ENCODE results near the gene CD28. TPM values are rescaled to one million over a fixed set of nuclear protein-coding genes. Genes with fewer than 3 reads are reported as not detected.
"Not testable (repeated sequence)": the region's sequence is repeated elsewhere in the genome, so short reads cannot be mapped to it uniquely, and the experiment has no call there.

Gene CD28
- total and polyA plus RNA-seq, 2 donors from 2014 or later = 0.37 to 4.7 TPM

GRCh38 chr2:203694191-203694590 lies 12.2 kb upstream of the CD28 start:
- Histone ChIP-seq H3K4me3 (ENCODE audit: low read length in 3 of 3) (no peak overlapping the region), H3K9ac (ENCODE audit: low read length in 3 of 3) (no peak overlapping the region), H3K36me3 (ENCODE audit: control insufficient read depth in 2 of 3, insufficient read depth in 3 of 3, low read length in 3 of 3) (no peaks in the 10 kb centered on the region), H3K27ac (ENCODE audit: low read depth in 2 of 2, low read length in 2 of 2) (no peak overlapping the region), H3K9me3 (ENCODE audit: control insufficient read depth in 2 of 3, insufficient read depth in 1 of 3, low read length in 3 of 3) (no peaks in the 10 kb centered on the region), H3K4me1 (ENCODE audit: control insufficient read depth in 2 of 3, insufficient read depth in 2 of 3, low read depth in 1 of 3, low read length in 3 of 3) (peaks cover 6 to 9% (median 6%) of the 10 kb centered on the region in 3 donors), H3K27me3 (ENCODE audit: control insufficient read depth, insufficient read depth, low read length) (no peaks in the 10 kb centered on the region)
- no peak for FAIRE-seq
- intact Hi-C loops (cut with DNase I) = no loop called here
- DNase-seq = no peak
- no peak for TF ChIP-seq CTCF (IDR thresholded peaks at IDR 0.05; ENCODE audit: borderline replicate concordance, extremely low read depth, insufficient read depth)

GRCh38 chr2:203697190-203697589 lies 9.2 kb upstream of the CD28 start:
- no peak for FAIRE-seq
- H3K36me3 ChIP-seq (ENCODE audit: control insufficient read depth in 2 of 3, insufficient read depth in 3 of 3, low read length in 3 of 3) = no peaks in the 10 kb centered on the region

GRCh38 chr2:203697763-203698162 lies 8.7 kb upstream of the CD28 start:
- DNase-seq; H3K36me3 ChIP-seq (ENCODE audit: control insufficient read depth in 2 of 3, insufficient read depth in 3 of 3, low read length in 3 of 3); H3K27ac ChIP-seq (ENCODE audit: low read depth in 2 of 2, low read length in 2 of 2); H3K27me3 ChIP-seq (ENCODE audit: control insufficient read depth, insufficient read depth, low read length); H3K9me3 ChIP-seq (ENCODE audit: control insufficient read depth in 2 of 3, insufficient read depth in 1 of 3, low read length in 3 of 3); H3K4me3 ChIP-seq (ENCODE audit: low read length in 3 of 3); FAIRE-seq; H3K9ac ChIP-seq (ENCODE audit: low read length in 3 of 3); H3K4me1 ChIP-seq (ENCODE audit: control insufficient read depth in 2 of 3, insufficient read depth in 2 of 3, low read depth in 1 of 3, low read length in 3 of 3); intact Hi-C loops (cut with DNase I): not testable (repeated sequence)

More at GRCh38 chr2:203697190-203697589, 9.2 kb upstream of the CD28 start:
- intact Hi-C loops (cut with DNase I) = no loop called here
- Histone ChIP-seq H3K27ac (ENCODE audit: low read depth in 2 of 2, low read length in 2 of 2) (no peak overlapping the region), H3K4me3 (ENCODE audit: low read length in 3 of 3) (no peak overlapping the region), H3K9me3 (ENCODE audit: control insufficient read depth in 2 of 3, insufficient read depth in 1 of 3, low read length in 3 of 3) (no peaks in the 10 kb centered on the region), H3K9ac (ENCODE audit: low read length in 3 of 3) (no peak overlapping the region), H3K4me1 (ENCODE audit: control insufficient read depth in 2 of 3, insufficient read depth in 2 of 3, low read depth in 1 of 3, low read length in 3 of 3) (no peaks in the 10 kb centered on the region), H3K27me3 (ENCODE audit: control insufficient read depth, insufficient read depth, low read length) (no peaks in the 10 kb centered on the region)
- no peak for TF ChIP-seq CTCF (IDR thresholded peaks at IDR 0.05; ENCODE audit: borderline replicate concordance, extremely low read depth, insufficient read depth)
- DNase-seq = no peak

- H3K9me3 ChIP-seq (ENCODE audit: control insufficient read depth in 2 of 3, insufficient read depth in 1 of 3, low read length in 3 of 3); DNase-seq; H3K4me1 ChIP-seq (ENCODE audit: control insufficient read depth in 2 of 3, insufficient read depth in 2 of 3, low read depth in 1 of 3, low read length in 3 of 3); H3K27ac ChIP-seq (ENCODE audit: low read depth in 2 of 2, low read length in 2 of 2); H3K9ac ChIP-seq (ENCODE audit: low read length in 3 of 3); H3K27me3 ChIP-seq (ENCODE audit: control insufficient read depth, insufficient read depth, low read length); H3K4me3 ChIP-seq (ENCODE audit: low read length in 3 of 3); FAIRE-seq; H3K36me3 ChIP-seq (ENCODE audit: control insufficient read depth in 2 of 3, insufficient read depth in 3 of 3, low read length in 3 of 3); intact Hi-C loops (cut with DNase I): not testable (repeated sequence)
Measured at GRCh38 chr2:203698410-203698809, 8.0 kb upstream of the CD28 start.

- no peaks in the 10 kb centered on the region for H3K27me3 ChIP-seq (ENCODE audit: control insufficient read depth, insufficient read depth, low read length)
- FAIRE-seq (no peak), DNase-seq (no peak)
- no peak overlapping the region for H3K9ac ChIP-seq (ENCODE audit: low read length in 3 of 3)
- intact Hi-C loops (cut with DNase I) = no loop called here
- no peak for TF ChIP-seq CTCF (IDR thresholded peaks at IDR 0.05; ENCODE audit: borderline replicate concordance, extremely low read depth, insufficient read depth)
- no peaks in the 10 kb centered on the region for H3K9me3 ChIP-seq (ENCODE audit: control insufficient read depth in 2 of 3, insufficient read depth in 1 of 3, low read length in 3 of 3)
- H3K4me3 ChIP-seq (ENCODE audit: low read length in 3 of 3) = no peak overlapping the region
- H3K4me1 ChIP-seq (ENCODE audit: control insufficient read depth in 2 of 3, insufficient read depth in 2 of 3, low read depth in 1 of 3, low read length in 3 of 3) = no peaks in the 10 kb centered on the region
- no peaks in the 10 kb centered on the region for H3K36me3 ChIP-seq (ENCODE audit: control insufficient read depth in 2 of 3, insufficient read depth in 3 of 3, low read length in 3 of 3)
- H3K27ac ChIP-seq (ENCODE audit: low read depth in 2 of 2, low read length in 2 of 2) = no peak overlapping the region
Measured at GRCh38 chr2:203704430-203704829, 2.0 kb upstream of the CD28 start.

Measured in kidney (tissue), 14 donors.